Renal cortical epithelial cell (primary cell): ENCODE data around the gene FGF14. TPM values are rescaled to one million over a fixed set of nuclear protein-coding genes. Genes with fewer than 3 reads are reported as not detected.

Experiments
- DNase-seq: peaks from one replicate; pipeline ENCODE4 v3.0.0-alpha.2; 2011; ENCODE audit warnings: low read depth
- total RNA-seq: library from RNA; depleted of rRNA; stranded (reverse); fragments of >200 nt; gene quantifications from 2 replicates; pipeline ENCODE4 v1.2.3, GENCODE V29; 2014

FGF14 gene
- total RNA-seq, 1 donor from 2014 or later = 0.70 TPM

GRCh38 chr13:101661839-101662238 lies 740.0 kb downstream of the FGF14 start:
- no peak for DNase-seq

Other genes starting within 250 kb of the FGF14 start
- gene TPP2, start 194.9 kb upstream of the FGF14 start, total RNA-seq = 59.9 and 76.1 TPM in 2 replicates